ENCODE results near the gene MAGI2.

The MAGI2 gene

GRCh38 chr7:78688376-78688775 is 765.1 kb downstream of the MAGI2 start:
- DNase-seq, result no peak

- no peak for DNase-seq
Measured at GRCh38 chr7:78686189-78686588, 767.3 kb downstream of the MAGI2 start.

- DNase-seq, result no peak
Measured at GRCh38 chr7:78684201-78684600, 769.3 kb downstream of the MAGI2 start.

- no peak for DNase-seq
Measured at GRCh38 chr7:78683566-78683965, 769.9 kb downstream of the MAGI2 start.

- DNase-seq, result no peak
Measured at GRCh38 chr7:78679112-78679876, 774.2 kb downstream of the MAGI2 start.

GRCh38 chr7:78677391-78677790 is 776.1 kb downstream of the MAGI2 start:
- no peak for DNase-seq

- no peak for DNase-seq
Measured at GRCh38 chr7:78675511-78675910, 778.0 kb downstream of the MAGI2 start.

GRCh38 chr7:78673272-78673671 is 780.2 kb downstream of the MAGI2 start:
- no peak for DNase-seq

- no peak for DNase-seq
Measured at GRCh38 chr7:78662939-78663338, 790.5 kb downstream of the MAGI2 start.

- DNase-seq, result no peak
Measured at GRCh38 chr7:78649976-78650375, 803.5 kb downstream of the MAGI2 start.

GRCh38 chr7:78649236-78649635 is 804.2 kb downstream of the MAGI2 start:
- no peak for DNase-seq

GRCh38 chr7:78642751-78643150 is 810.7 kb downstream of the MAGI2 start:
- DNase-seq, result no peak

- no peak for DNase-seq
Measured at GRCh38 chr7:78638364-78638763, 815.1 kb downstream of the MAGI2 start.

GRCh38 chr7:78636727-78637126 is 816.7 kb downstream of the MAGI2 start:
- DNase-seq, result no peak

GRCh38 chr7:78635026-78635793 is 818.3 kb downstream of the MAGI2 start:
- no peak for DNase-seq

GRCh38 chr7:78634093-78634492 is 819.4 kb downstream of the MAGI2 start:
- DNase-seq, result no peak

GRCh38 chr7:78620920-78621319 is 832.5 kb downstream of the MAGI2 start:
- no peak for DNase-seq

GRCh38 chr7:78616539-78616938 is 836.9 kb downstream of the MAGI2 start:
- DNase-seq, result no peak

- DNase-seq, result no peak
Measured at GRCh38 chr7:78609281-78609680, 844.2 kb downstream of the MAGI2 start.

GRCh38 chr7:78607099-78607498 is 846.4 kb downstream of the MAGI2 start:
- DNase-seq, result no peak

- no peak for DNase-seq
Measured at GRCh38 chr7:78605119-78605518, 848.3 kb downstream of the MAGI2 start.

- no peak for DNase-seq
Measured at GRCh38 chr7:78601728-78602127, 851.7 kb downstream of the MAGI2 start.

- DNase-seq, result no peak
Measured at GRCh38 chr7:78594156-78594555, 859.3 kb downstream of the MAGI2 start.

- no peak for DNase-seq
Measured at GRCh38 chr7:78588393-78588792, 865.1 kb downstream of the MAGI2 start.
